Measurements from ENCODE around the gene SEPTIN3.

DNA sequence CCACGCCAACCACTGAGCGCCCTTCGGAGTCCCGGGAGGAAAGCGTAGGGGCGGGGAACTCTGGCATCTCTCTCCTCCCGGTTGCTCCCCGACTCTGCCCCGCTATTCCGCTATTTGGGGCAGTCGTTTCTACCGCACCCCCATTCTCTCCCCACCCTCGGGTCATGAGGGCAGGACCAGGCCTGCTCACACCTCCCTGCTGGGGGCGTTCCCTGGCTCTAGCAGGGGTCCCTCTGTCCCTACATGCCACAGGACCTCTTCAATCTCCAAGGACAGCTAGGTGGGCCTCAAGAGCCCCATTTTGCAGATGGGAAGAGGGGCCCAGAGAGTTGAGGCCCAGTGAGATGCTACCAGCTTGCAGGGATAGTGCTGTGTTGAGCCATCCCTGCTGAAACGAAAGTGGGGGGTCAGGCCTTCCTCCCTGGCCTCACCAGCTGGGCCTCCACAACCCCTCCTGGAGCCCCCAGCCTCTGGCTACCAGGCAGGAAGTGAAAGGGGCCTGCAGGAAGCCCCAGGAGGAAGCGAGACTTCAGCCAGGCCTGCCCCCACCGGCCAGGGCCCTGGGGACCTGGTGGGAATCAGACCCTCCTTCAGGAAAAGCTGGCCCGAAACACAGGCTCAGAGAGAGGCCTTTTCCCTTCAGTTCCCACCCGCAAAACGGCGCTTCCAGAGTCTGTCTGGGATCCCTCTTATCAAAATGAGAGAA is 48.8 kb upstream of the SEPTIN3 start:
- TF ChIP-seq, protein P1, sequence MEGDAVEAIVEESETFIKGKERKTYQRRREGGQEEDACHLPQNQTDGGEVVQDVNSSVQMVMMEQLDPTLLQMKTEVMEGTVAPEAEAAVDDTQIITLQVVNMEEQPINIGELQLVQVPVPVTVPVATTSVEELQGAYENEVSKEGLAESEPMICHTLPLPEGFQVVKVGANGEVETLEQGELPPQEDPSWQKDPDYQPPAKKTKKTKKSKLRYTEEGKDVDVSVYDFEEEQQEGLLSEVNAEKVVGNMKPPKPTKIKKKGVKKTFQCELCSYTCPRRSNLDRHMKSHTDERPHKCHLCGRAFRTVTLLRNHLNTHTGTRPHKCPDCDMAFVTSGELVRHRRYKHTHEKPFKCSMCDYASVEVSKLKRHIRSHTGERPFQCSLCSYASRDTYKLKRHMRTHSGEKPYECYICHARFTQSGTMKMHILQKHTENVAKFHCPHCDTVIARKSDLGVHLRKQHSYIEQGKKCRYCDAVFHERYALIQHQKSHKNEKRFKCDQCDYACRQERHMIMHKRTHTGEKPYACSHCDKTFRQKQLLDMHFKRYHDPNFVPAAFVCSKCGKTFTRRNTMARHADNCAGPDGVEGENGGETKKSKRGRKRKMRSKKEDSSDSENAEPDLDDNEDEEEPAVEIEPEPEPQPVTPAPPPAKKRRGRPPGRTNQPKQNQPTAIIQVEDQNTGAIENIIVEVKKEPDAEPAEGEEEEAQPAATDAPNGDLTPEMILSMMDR (IDR thresholded peaks at IDR 0.05; ENCODE audit: low read depth, low read length, poor library complexity, severe bottlenecking), result no peak
- TF ChIP-seq EZH2phosphoT487 (IDR thresholded peaks at IDR 0.05; ENCODE audit: borderline replicate concordance, low read length), result no peak
